PC-9 (cell line): ENCODE data around the gene BTN1A1.

Experiments
- EZH2 ChIP-seq: fragments of 200-600 bp; sonication (generic); IDR thresholded peaks from 2 replicates; pipeline ENCODE4 v1.8.0; 2017; ENCODE audit warnings: antibody characterized with exemption, low read depth
- TF ChIP-seq, protein P1 (sequence below): fragments of 200-600 bp; sonication (generic); conservative IDR thresholded peaks from 2 replicates; pipeline ENCODE4 v1.6.1; 2017; ENCODE audit warnings: mixed run types, antibody characterized with exemption, mild to moderate bottlenecking, moderate library complexity

DNA sequence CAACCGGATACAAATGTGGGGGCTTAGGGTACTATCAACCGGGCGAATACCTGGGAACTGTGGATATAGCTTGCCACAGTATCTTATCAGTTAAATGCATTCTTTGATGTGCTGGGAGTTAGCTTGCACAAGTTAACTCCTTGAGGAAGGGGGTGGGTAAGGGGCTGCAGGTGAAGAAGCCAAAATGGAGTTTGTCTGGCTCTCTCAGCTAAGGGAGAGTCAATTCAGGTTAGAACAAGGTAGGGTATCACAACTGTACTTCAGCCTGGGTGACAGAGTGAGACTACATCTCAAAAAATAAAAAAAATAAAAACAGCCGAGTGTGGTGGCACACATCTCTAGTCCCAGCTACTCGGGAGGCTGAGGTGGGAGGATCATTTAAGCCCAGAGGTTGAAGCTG, 8.5 kb upstream of the BTN1A1 start:
- TF ChIP-seq, protein P1, sequence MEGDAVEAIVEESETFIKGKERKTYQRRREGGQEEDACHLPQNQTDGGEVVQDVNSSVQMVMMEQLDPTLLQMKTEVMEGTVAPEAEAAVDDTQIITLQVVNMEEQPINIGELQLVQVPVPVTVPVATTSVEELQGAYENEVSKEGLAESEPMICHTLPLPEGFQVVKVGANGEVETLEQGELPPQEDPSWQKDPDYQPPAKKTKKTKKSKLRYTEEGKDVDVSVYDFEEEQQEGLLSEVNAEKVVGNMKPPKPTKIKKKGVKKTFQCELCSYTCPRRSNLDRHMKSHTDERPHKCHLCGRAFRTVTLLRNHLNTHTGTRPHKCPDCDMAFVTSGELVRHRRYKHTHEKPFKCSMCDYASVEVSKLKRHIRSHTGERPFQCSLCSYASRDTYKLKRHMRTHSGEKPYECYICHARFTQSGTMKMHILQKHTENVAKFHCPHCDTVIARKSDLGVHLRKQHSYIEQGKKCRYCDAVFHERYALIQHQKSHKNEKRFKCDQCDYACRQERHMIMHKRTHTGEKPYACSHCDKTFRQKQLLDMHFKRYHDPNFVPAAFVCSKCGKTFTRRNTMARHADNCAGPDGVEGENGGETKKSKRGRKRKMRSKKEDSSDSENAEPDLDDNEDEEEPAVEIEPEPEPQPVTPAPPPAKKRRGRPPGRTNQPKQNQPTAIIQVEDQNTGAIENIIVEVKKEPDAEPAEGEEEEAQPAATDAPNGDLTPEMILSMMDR, result no peak
- TF ChIP-seq EZH2, result no peak
